Retinal pigment epithelial cell (primary cell): ENCODE results near the gene SIK3.
A peak's percentile ranks its signal among the peaks of the same experiment; 100 is the strongest.
"Not testable (repeated sequence)": the region's sequence is repeated elsewhere in the genome, so short reads cannot be mapped to it uniquely, and the experiment has no call there.

ENCODE experiments used
- DNase-seq: peaks from one replicate; pipeline ENCODE4 v3.0.0-alpha.2; 2010; ENCODE audit warnings: low read depth
- H3K4me3 ChIP-seq: 2 replicates; pipeline ENCODE4 v1.5.1; 2011; ENCODE audit warnings: mild to moderate bottlenecking, low read length, control low read depth, moderate library complexity
- TF ChIP-seq, protein P1 (sequence below): conservative IDR thresholded peaks from 2 replicates; pipeline ENCODE4 v1.5.1; 2011; ENCODE audit warnings: low read depth, low read length, control low read depth, inconsistent platforms

Gene SIK3

DNA sequence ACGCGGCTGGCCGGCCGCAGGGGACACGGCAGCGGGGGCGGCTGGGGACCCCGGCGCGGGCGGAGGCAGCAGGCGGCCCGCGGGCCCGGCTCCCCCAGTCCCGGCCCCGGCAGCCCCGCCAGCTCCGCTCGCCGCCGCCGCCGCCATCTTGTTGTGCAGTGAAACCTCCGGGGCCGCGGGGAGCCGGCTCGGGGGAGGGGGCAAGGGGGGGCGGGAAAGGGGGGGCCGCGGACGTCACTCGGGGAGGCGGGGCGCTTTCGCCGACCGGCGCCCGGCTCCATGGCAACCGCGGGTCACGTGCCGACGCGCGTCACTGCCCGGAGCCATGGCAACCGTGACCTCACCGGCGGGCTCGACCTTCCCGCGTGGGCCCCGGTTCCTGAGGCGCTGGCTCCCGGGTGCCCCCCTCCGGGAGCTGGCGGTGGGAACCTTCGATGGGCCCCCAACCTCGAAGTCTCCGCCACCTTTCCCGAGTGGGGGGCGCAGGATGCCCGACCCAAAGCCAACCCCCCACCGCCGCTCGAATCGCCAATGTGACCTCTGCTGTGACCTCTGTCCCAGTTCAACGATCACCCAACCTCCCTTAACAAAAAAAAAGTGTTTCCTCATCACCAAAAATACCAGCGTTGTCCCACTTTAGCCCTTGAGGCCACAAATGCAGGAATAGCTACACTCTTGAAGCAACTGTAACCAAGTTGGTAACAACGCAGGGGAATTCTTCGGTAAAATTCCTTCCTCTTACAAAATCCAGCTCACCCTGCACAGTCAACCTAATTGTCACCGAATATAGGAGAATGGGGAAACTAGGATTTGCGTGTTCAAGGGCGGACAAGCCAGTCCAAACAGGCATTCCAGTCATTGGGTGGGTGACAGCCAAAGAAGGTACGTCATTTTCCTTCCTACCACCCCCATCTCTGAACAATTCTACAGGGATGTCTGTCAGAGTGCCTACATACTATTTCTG is at the start of gene SIK3:
Gene SIK3 (minus strand): TSS at position 160 of the 964 bp plus-strand sequence. CDS start 13 bp downstream, at position 147.
- DNase-seq = peak; percentile 63
- TF ChIP-seq, protein P1, sequence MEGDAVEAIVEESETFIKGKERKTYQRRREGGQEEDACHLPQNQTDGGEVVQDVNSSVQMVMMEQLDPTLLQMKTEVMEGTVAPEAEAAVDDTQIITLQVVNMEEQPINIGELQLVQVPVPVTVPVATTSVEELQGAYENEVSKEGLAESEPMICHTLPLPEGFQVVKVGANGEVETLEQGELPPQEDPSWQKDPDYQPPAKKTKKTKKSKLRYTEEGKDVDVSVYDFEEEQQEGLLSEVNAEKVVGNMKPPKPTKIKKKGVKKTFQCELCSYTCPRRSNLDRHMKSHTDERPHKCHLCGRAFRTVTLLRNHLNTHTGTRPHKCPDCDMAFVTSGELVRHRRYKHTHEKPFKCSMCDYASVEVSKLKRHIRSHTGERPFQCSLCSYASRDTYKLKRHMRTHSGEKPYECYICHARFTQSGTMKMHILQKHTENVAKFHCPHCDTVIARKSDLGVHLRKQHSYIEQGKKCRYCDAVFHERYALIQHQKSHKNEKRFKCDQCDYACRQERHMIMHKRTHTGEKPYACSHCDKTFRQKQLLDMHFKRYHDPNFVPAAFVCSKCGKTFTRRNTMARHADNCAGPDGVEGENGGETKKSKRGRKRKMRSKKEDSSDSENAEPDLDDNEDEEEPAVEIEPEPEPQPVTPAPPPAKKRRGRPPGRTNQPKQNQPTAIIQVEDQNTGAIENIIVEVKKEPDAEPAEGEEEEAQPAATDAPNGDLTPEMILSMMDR = peak; percentile 45
- H3K4me3 ChIP-seq = peak within 1 kb of the TSS; percentile 83

DNA sequence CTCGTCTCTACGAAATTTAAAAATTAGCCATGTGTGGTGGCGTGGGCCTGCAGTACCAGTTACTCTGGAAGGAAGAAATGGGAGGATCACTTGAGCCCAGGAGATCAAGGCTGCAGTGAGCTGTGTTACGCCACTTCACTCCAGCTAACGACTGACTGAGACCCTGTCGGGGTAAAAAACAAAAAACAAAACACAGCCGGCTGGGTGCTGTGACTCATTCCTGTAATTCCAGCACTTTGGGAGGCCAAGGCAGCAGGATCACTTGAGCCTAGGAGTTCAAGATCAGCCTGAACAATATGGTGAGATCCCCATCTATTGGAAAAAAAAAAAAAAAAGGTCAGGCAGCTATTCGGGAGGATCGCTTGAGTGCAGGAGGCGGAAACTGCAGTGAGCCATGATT is 48.3 kb upstream of the SIK3 start:
- DNase-seq = no peak
- TF ChIP-seq, protein P1 = no peak
- H3K4me3 ChIP-seq = no peak overlapping the region

DNA sequence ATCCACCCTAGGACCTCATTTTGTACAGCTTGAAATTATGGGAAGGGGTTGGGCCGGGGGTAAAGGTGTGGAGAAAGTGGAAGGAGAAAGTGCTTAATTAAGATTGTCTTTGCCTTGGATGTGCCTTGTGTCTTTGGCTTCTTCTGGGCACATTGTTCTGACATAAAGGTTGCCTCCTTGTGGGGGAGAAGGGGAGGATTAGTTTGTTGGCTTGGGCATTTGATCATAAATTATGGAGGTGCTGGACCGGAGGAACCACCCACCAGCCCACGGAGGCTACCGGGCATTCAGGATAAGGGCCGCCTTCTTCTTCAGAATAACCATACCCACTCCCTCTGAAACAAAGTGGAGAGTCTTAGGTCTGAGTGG is 47.1 kb upstream of the SIK3 start:
- peak overlapping the region; percentile 67 for H3K4me3 ChIP-seq
- DNase-seq = no peak
- TF ChIP-seq, protein P1 = peak; percentile 42

DNA sequence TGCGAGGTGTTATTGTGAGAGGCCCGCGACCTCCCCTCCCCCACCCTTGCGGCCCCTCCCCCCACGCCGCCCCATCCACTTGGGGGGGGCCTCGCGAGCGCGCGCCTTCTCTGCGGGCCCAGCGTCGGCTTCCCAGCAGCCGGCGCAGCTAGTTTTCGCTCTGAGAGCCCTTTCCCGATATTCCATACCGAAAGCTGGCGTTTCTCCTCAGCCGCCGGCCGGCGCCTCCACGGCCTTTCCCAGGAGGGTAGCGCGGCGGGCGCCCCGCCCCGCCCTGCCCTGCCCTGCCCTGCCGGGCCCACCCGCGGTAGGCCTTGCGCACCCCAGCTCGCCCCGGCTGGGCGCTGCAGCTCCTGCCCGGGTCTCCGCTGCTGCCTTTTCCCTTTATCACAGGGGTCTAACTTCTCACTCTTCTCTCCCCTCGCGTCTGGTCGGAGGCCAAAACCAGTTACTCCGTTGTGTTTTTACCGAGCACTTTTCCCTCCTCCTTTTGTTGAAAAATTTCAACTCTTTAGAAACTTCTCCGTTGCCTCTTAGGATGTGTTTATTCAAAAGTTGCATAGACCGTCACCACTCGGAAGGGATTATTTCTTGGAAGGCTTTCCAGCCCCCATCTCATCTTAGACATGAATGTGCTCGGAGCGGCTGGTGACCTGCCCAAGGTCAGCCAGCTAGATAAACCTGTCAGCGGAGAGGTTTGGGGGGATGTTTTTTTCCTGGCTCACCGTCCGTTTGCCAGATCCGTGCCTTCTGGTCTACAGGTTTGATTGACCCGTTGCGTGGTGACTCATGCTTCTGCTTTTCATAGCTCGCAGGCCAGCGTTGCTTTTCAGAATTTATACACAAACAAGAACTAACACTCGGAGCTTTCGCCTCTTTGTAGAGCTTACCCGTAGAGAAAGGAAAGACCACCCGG is 46.5 kb upstream of the SIK3 start:
- H3K4me3 ChIP-seq = peak overlapping the region; percentile 67
- DNase-seq = peak; percentile 54

DNA sequence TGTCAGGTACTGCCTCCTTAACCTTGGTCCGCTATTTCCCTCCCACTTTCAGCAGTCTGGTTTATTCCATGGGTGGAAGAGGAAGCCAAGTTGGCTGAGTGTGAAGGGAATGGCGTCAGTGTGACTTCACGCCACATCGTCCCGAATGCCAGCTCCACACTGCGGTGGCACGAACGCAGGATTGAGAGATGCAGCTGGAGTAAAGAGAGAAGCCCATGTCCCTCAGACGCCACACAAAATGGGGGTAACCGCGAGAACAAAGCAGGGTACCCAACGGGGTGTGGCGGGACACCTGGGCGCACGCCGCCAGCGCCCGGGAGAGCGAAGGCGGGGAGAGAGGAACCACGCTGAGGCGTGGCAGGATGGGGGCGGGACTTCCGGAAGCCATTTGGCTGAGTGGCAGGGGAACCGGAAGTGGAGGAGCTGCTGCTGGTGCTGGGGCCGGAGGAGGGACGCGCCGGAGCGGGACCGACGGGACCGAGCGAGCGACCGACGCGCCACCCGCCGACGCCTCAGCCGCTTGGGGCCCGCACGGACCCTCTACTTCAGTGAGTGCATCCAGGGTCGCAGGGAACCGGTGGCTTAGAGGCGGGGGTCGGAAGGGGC is 45.7 kb upstream of the SIK3 start, which contains the start of gene PAFAH1B2:
Gene PAFAH1B2 (plus strand): TSS at position 417 of the 606 bp plus-strand sequence. CDS start 8,161 bp downstream, outside the sequence.
- peak within 1 kb of the TSS; percentile 67 for H3K4me3 ChIP-seq
- DNase-seq = peak; percentile 62

More for the DNA sequence above, 46.5 kb upstream of the SIK3 start:
- TF ChIP-seq, protein P1 = no peak

DNA sequence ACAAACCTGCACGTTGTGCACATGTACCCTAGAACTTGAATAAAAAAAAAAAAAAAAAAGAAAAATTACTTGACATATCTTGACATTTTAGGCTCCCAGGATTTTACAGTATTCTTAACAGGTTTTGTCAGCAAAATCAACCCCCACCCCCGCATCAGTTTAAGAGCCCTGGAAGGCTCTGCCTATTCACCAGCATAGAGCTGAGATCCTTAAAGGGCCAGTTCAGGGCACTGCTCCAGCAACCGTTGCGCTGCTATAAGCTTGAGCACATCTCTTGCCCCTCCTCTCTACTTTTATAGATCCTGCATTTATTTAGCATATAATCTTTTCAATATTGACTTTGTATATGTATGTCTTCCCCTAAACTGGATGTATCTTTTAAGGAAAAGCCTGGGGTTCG is 45.2 kb upstream of the SIK3 start:
- H3K4me3 ChIP-seq = peak overlapping the region; percentile 67
- TF ChIP-seq, protein P1 = no peak
- no peak for DNase-seq

More for the DNA sequence above, 45.7 kb upstream of the SIK3 start, which contains the start of gene PAFAH1B2:
- TF ChIP-seq, protein P1 = no peak

DNA sequence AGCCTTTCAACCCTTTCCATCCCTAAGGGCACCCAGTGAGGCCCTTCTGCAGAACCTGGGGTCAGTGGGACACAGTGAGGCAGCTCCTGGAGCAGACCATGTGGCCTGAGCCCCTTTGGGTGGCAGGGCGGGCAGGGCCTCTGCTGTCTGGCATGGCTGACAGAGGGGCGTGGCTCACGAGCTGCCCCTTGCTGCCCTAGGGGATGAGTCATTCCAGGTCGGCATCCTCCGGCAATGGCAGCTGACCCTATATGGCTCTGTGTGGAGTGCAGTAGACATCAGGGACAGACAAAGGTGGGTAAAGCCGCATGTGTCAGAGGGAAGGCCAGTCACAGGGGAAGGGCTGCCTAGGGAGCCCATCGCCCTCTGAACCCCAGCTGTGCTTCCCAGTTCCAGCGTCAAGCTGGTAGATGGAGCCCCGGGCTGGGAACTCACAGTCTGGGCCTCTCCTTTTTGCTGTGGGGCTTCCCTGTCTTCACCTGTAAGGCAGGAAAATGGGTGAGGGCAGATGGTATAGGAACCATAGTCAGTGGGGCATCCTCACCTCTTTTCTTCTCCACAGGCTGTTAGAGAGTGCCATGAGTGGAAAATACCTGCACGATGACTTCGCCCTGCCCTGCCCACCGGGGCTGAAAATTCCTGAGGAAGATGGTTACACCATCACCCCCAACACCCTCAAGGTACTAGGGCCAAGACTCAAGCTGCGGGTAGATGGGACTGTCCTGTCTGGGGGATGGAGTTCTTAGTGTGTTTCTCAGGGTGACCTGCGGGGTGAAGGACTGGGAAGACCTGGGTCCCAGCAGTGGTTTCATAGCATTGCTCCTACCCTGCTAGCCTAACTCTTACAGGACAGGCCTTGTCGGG is 39.2 kb upstream of the SIK3 start:
- H3K4me3 ChIP-seq, DNase-seq: not testable (repeated sequence)

DNA sequence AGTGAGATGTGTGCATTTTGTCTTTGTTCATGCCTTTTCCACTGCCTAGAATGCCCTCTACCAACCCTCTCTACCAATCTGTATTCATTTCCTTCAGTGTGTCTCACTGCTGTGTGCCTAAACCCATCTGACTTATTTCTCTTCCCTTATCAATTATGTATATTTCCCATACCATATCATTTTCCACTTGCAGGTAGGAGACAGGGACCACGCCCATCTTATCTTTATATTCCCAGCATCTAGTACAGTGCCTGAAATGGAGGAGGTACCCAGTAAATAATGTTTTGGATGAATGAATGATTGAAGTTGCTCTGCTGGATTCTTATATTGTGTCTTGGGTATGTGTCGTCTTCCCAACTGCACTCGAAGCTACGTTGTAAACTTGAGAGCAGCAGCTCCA is 36.8 kb upstream of the SIK3 start:
- DNase-seq, H3K4me3 ChIP-seq: not testable (repeated sequence)
